ENCODE measurements around the gene C5orf15.

DNA sequence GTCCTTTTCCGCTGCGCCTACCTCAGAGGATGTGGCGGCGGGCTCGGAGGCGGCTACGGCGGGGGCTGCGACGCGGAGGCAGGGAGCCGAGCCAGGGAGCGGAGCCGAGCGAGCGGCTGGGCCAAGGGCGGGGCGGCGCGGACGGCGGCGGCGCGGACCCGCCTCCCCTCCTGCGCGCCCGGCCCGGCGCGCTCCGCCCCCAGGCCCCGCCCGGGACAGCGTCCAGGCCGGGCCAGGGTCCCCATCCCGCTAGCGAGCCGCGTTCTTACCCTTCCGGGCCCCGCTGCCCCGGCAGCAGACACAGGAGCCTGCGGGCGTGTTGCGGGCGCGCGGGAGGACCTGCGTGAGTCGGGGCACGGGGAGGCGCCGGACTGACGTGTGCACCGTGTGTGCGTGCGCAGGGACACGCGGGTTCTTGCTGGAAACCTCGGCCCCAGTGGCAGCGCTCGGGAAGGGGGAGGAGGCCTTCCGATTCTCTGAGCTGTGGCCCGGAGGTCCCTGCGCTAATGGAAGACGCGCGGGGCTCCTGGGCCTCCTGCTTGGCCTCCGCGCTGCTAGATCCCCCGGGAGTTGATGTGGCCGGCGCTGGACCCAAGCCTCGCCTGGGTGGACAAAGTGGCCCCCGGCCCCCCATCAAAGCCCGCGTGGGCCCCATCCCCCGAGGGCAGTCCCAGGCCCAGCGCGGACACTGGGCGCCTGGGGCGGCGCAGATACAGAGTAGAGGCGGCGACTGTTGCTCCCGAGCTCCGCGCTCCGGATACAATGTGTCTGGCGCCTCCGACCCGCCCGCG, 36.4 kb upstream of the C5orf15 start, which contains the start of gene VDAC1:
- TF ChIP-seq, protein P1, sequence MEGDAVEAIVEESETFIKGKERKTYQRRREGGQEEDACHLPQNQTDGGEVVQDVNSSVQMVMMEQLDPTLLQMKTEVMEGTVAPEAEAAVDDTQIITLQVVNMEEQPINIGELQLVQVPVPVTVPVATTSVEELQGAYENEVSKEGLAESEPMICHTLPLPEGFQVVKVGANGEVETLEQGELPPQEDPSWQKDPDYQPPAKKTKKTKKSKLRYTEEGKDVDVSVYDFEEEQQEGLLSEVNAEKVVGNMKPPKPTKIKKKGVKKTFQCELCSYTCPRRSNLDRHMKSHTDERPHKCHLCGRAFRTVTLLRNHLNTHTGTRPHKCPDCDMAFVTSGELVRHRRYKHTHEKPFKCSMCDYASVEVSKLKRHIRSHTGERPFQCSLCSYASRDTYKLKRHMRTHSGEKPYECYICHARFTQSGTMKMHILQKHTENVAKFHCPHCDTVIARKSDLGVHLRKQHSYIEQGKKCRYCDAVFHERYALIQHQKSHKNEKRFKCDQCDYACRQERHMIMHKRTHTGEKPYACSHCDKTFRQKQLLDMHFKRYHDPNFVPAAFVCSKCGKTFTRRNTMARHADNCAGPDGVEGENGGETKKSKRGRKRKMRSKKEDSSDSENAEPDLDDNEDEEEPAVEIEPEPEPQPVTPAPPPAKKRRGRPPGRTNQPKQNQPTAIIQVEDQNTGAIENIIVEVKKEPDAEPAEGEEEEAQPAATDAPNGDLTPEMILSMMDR (conservative IDR thresholded peaks at IDR 0.05) = no peak
- peak; percentile 58 for TF ChIP-seq ZFX (IDR thresholded peaks at IDR 0.05)
